SKM-1 treated with dmso at 0.1 percent for 144 hours (cell line): ENCODE data around the gene PMAIP1.

ENCODE experiments used
- DNase-seq: peaks from one replicate; lab custom pipeline; 2025; ENCODE audit not compliant: unreplicated experiment; lab: John Stamatoyannopoulos, UW

The PMAIP1 gene

DNA sequence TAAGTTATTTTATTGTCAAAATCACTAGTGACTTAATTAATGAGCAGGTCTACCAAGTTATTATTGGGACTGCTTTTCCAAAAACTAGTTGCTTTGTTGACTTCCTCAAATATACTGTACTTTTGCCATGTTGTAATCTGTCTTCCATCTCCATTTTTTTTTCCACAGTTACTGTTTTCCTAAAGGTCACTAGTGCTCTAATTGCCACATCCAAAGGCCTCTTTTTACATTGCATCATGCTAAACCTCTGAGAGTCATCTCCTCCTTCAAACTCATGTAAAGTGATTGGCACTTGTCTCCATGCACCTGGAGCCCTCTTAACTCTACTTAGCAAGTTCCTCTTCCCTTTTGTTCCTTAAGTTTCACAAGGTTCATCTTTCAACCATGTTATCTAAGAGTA, 11.8 kb downstream of the PMAIP1 start:
- peak; percentile 95 for DNase-seq

DNA sequence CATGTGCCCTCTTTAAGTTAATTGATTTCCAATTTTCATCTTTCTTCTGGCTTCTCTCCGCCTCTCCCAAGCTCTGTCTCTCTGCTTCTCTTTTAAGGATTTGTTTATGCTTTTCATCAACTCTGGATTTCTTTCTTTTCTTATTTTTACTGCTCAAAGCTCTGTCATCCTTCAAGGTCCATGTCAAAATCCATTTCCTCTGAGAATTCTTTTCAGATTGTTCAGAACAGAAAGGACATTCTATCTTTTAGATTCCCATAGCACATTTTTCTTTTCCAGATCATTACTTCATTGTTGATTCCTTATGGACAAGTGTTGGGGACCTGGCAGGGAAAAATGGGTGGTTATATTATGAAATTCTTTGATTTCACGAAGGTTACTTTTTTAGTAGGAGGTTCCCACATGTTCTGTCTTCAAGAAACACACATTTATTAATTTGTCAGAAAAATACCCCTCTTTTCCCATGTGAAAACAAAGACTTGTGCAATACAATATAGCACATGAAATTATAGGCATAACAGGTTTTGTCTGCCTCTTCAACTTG, 12.3 kb downstream of the PMAIP1 start:
- DNase-seq: no peak

DNA sequence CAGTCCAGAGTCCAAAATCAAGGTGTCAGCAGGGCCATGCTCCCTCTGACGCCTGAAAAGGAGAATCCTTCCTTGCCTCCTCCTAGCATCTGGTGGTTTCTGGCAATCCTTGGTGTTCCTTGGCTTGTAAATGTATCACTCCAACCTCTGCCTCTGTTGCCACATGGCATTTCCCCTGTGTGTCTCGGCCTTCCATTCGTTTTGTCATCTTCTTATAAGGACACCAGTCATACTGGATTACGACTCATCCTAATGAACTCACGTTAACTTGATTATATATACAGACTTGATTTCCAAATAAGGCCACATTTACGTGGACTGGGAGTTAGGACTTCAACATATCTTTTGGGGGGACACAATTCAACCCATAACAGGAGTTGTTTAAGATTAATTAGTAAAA, 15.8 kb downstream of the PMAIP1 start:
- DNase-seq: no peak

DNA sequence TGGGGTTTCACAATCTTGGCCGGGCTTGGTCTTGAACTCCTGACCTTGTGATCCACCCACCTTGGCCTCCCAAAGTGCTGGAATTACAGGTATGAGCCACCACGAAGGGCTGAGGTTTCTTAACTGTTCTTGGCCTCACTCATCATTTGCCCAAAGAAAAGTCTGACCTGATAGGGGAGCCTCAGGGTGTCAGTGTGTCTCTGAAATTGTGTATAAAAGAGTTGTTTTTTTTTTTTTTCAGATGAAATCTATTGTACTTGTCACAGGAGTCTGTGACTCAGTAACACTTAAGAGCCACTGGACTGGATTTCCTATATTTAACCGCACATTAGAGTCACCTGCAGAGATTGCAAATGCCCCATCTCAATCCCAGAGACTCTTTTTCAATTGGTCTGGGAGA, 16.9 kb downstream of the PMAIP1 start:
- DNase-seq: no peak

DNA sequence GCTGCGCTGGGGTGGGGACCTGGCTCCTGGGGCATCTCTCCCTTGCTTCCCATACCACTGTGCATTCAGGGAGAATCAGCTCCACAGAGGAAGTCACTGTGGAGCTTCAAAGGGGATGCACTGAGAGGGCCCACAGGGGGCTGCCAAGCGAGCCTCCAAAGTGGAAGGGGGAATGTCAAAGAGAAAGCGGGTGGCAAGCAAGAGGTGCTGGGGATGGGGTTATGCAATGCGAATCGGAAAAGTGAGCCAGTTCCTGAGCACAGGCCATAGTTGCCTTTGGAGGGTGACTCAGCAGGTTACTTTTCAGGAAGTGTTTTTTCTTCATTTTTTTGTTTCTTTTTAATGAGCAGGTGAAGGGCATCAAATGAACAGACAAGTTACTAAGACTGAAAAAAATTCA, 17.6 kb downstream of the PMAIP1 start:
- peak; percentile 82 for DNase-seq

DNA sequence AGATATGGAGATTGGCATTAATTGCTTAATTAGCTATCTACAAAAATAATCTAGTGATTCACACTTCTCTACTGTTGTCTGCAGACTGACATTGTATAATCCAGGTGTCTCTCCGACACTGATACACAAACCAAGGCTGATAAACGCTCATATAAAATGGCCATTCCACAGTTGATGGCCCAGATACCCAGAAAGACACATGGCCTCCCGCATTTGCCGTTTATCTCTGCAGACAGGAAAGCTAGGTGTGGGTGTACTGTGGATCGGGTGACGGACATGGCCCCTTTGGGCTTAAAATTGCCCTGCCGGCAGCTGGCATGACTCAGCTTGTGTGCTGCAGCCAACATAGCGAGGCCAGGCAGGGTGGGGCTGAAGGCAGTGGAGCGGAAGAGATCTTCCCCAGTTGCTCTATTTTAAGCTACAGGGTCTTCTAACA, 18.5 kb downstream of the PMAIP1 start:
- DNase-seq: peak; percentile 46

DNA sequence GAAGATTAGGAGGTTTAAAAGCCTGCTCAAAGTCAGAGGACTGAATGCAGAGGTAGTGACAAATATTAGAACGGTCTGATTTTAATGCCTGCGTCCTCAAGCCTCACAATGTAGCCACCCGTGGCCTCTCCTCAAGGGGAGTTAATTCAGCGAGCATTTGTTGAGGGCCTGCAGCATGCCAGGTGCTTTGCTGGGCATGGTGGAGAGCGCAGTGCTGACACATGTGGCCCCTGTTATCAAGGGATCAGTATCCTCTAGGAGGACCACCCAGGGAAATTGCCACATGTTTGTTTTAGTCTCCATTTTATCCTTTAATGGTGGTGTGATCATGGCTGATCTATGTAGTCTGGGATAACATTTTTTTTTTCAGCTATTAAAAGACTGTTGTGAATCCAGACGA, 19.2 kb downstream of the PMAIP1 start:
- no peak for DNase-seq

DNA sequence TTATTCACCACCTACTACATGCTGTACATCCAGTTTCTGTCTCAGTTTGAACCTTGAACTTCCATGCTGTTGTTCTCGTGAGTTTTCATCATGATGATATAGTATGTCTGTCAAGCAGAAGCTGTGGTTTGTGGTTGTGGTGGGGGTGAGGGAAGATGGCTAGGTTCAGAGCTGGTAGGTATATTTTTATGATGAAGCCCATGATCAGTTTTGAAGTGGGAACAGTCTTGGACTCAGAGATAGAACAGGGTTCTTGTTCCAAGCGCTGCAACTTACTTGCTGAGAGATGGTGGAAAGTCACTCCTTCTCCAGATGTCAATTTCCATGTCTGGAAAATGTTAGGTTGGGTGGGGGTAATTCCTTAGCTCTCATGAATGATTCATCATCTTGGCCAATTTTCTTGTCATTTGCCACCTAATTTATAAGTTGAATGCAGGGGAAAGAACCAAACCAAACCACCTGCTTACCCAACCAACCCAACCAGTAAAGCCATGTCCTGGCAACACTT, 21.6 kb downstream of the PMAIP1 start:
- peak; percentile 80 for DNase-seq

DNA sequence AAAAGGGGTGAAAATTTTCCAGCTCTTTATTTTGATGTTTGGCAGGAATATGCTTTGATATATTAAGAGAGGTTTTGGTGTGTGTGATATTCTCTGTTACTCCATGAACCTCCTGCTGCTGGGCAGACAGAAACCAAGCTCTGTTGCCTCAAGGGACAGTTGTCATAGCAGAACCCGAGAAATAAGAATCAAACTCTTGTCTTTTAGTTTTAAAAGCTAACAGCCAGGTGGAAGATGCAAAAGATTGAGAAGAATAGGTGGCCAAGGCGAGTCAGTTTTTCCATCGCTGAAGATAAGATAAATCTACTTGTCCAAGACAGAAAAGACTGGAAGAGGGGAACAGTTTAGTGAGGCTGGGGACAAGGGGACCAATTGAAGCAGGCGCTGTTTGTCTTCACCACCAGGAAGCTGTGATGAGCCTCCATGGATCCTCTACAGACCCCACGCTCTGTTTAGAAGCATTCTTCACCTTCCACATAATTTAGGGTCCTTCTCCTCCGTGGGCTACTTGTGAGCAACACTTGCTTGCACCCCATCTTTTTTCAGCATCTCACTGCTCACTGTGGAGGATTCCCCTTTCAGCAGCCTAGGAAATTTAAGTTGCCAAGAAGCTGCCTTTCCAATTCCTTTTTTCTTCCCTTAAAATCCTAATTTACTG, 23.9 kb downstream of the PMAIP1 start:
- no peak for DNase-seq

DNA sequence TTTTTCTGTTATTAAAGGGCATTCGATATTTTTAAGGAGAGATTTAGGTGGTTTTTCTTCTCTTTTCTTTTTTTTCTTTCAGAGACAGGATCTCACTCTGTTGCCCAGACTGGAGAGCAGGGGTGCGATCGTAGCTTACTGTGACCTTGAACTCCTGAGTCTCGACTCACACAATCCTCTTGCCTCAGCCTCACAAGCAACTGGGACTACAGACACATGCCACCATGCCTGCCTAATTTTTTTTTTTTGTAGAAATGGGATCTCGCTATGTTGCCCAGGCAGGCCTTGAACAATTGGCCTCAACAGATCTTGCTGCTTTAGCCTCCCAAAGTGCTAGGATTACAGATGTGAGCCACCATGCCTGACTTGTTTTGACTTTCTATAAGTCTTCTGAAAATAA, 26.3 kb downstream of the PMAIP1 start:
- DNase-seq: no peak

DNA sequence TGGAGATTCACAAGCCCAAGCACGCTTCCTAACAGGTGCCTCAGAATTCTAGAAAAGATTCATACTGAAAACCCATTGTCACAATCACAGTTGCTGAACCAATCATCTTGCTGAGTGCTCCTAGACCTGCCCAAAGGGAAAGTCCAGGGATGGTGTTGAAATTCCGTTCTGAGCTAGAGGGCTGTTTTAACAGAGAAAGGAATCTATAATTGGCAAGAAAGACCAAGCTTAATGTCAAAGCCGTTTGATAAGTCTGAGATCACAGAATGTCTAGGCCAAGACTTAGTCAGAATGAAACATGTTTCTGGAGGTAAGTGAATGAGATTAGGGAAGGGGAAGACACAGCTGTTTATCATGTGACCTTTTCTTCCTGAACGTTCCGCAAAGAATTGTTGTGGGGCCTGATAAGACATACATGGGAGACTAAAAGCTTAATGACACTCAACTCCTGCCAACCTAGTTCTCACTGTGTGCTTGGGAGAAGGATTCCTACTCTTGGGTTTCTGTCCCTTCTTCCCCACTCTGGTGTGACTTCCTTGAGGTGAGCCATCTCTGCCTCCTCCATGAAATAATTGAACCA, 27.5 kb downstream of the PMAIP1 start:
- no peak for DNase-seq

DNA sequence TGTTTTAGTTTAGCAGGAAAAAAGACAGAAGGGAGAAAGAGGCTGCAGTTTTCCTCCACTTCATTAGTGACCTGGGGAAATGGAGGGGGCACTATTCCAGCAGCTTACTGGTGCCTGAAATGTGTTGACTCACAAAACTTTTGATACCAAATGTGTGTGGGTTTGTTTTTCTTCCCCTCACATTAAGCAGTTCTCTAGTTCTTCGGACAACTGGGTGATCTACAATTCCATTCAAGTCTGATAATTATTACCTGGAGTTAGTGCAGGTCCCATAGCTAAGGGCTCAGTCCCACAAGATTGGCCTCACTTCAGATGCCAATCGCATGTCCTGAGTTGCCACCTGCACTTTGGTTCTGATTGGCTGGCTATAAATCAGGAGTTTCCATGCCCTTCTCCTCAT, 28.4 kb downstream of the PMAIP1 start:
- DNase-seq: no peak

DNA sequence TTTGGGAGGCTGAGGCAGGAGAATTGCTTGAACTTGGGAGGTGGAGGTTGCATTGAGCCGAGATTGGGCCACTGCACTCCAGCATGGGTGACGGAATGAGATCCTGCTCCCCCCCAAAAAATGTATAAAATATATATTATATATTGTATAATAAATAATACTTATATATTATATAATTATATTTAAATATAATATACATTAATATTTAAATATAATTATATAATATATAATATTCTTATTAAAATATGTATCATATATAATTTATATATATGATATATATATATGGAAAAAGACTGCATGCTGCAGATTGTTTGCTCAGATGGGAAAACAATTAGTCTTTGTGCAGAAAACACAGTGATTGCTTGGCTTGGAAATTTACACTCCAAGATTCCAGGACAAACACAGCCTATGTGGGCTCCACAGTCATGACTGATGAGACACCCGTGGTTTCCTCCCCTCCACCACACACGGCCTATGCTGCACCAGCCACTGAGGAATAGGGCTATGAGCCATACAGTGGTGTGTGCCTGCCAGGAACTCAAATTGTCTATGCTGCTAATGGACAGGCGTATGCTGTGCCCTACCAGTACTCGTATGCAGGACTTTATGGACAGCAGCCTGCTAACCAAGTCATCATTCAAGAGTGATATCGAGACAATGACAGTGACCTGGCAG, 30.0 kb downstream of the PMAIP1 start:
- DNase-seq: no peak

DNA sequence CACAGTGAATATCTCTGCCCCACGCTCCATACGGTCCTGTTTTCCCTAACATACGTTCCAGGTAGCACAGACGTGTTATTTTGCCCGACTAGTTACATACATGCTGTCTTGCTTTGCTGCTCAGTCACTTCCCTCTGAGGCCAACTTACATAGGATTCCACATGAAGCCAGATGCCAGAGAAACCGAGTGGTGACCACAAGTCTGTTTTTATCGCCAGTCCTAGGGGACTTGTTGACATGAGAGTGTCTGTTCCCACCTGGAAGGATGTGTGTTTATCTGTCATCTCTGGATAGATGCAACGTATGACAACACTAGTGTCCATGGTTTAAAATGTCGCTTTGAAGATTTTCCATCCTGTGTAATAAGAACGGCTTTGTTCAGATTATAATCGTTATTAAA, 32.6 kb downstream of the PMAIP1 start:
- no peak for DNase-seq

DNA sequence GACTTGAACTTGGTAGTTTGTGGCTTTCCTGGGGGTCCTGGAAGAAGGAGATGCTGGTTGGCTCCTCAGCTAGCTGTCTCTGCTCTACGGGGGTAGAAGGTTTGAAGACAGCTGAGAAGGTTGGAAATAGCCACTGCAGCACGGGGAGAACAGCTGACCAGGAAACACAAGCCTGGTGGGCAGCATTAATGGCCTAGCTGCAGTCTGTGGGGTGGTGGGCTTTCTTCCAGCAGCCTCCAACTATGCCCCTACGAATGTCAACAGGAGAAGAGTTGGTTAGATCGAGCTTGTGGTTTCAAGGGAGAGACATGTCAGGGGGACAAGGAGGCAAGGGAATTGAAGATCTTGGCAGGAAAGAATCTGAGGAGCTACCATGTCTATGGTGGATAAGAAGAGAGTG, 38.9 kb downstream of the PMAIP1 start:
- no peak for DNase-seq

DNA sequence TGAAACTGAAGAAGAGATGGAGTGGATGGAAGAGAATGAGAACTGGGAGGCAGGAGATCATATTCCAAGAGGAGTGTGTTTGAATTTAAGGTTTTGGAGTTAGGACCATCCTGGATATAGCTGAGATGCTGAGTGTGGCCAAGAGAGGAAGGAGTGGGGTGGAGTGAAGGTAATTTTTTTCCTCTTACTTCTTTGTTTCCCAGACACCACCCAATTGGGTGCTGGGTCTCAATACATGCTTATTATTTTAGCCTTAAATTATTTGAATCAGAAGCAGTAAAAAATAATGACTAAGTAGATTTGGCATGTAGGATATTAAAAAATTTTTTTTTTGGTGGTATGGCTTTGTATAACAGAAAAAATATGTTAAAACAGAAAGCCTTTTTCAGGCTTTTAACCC, 39.3 kb downstream of the PMAIP1 start:
- no peak for DNase-seq

DNA sequence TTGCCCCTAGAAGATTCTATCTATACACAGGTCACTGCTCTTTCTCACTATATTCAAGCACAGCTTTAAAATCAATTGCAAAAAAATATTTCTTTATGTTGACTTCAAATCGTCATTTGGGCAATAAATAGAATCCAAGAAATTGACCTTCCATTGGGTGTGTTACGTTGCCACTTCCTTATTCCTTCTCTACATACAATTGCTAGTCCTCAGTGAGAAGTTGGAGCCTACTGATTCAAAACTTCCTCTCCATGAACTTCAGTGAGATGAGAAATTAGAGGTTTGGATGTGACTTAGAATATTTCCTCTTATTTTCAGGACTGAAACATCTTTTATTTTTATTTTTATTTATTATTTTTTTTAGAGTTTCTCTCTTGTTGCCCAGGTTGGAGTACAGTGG, 40.3 kb downstream of the PMAIP1 start:
- peak; percentile 7 for DNase-seq

DNA sequence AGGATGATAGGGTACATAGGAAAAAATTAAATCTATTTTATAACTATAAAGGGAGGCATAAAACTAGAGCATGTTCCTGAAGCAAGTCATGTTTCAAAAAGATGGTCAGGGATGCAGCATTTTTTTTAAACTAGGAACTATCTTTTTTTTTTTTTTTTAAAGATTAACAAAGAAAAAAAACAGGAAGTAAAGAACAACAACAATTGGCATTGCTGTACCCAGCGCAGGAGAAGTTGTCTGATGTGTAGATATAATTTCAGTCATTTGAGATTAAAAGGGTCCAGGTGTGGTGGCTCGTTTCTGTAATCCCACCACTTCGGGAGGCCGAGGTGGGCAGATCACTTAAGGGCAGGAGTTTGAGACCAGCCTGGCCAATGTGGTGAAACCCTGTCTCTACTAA, 41.5 kb downstream of the PMAIP1 start:
- DNase-seq: no peak

DNA sequence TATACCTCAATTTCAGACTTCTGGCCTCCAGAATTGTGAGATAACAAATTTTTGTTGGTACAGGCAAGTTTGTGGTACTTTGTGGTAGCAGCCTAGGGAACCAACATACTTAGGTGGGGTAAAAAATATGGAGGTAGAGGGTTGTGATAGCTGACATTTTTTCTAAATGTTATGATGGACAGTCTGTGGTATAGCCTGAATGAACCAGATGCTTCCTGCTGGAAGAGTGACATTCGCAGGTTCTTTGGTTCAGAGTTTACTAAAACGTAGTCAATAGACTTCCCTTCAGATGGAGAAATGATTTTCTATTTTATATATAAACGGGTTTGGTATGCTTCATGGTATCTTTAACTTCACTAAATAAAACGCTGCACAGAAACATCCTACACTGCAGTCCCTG, 42.8 kb downstream of the PMAIP1 start:
- no peak for DNase-seq

DNA sequence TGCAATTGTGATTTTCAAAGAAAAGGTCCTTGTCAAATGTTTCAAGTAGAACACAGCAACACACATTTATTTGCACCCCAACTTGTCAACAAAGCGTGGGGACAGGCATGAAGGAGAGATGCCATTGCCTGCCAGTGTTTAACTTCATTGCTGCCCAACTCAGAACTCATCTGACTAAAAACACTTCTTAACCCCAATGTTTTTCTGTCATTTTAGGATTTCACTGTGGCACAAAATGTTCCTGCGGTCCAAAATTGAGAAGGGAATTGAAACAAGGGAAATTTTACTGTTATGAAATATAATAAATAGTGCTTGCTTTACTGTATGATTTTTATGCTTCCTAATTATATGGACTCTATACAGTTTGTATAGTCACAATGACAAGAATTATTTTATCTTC, 45.7 kb downstream of the PMAIP1 start:
- no peak for DNase-seq

DNA sequence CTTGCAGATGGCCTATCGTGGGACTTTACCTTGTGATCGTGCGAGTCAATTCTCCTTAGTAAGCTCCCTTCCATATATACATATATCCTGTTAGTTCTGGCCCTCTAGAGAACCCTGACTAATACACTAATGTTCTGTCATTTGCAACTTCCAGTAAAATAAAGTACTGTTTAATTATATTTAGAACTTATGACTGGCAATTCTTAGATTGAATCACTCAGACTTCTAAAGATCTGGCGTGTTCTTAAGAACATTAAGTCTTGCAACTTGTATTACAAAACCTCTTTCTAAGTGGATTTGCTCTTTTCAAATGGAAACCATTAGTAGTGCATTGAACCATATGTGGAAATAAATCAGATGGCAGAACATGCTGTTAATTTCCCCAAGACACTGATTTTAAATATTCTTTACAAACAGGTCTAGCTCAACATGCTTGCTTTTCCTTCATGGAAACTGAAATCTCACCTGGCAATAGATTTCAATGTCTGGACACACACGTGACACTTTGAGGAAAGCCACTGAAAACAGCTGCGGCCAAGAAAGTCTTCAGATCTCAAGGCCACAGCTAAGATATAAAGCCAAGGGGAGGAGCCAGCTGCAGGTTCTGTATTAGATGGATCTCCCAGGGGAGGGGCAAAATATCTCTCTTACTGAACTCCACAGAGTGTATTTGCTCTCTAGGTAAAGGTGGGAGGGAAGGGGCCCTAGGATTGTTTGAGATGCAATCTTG, 50.6 kb downstream of the PMAIP1 start:
- no peak for DNase-seq

DNA sequence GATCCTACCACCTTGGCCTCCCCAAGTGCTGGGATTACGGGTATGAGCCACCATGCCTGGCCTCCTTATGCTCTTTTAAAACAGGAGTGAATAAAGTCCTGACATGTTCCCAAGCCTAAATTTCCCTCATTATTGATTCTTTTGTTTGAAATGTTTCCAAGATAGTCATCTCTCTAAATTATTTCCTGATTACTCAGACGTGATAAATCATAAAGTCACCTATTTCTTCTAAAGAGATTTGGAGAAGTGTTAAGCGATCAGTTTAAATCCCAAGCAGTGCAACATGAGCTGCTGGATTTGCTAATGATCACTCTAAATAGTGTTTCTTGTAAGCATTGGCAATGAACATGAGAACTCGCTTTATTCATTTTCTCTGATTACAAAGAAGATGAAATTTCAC, 51.8 kb downstream of the PMAIP1 start:
- no peak for DNase-seq
